Esophagus squamous epithelium (tissue), 4 donors: Measurements from ENCODE around the gene TRAK1.

ENCODE experiments used
- POLR2A ChIP-seq, 4 donors: fragments of 450-650 bp; IDR thresholded peaks; one replicate each; pipeline ENCODE4 v1.6.1; 2017; ENCODE audit warnings: antibody characterized with exemption in 4 of 4, mild to moderate bottlenecking in 4 of 4, moderate library complexity in 3 of 4
- TF ChIP-seq, protein P1 (sequence below), 6 experiments: fragments of 450-650 bp in 4 of 6; fragments of 200-600 bp in 2 of 6; sonication (generic) in 2 of 6; IDR thresholded peaks; one replicate each; pipeline ENCODE4 v1.5.1; 2016 to 2019; ENCODE audit warnings: antibody characterized with exemption in 6 of 6, mild to moderate bottlenecking in 4 of 6, moderate library complexity in 4 of 6

DNA sequence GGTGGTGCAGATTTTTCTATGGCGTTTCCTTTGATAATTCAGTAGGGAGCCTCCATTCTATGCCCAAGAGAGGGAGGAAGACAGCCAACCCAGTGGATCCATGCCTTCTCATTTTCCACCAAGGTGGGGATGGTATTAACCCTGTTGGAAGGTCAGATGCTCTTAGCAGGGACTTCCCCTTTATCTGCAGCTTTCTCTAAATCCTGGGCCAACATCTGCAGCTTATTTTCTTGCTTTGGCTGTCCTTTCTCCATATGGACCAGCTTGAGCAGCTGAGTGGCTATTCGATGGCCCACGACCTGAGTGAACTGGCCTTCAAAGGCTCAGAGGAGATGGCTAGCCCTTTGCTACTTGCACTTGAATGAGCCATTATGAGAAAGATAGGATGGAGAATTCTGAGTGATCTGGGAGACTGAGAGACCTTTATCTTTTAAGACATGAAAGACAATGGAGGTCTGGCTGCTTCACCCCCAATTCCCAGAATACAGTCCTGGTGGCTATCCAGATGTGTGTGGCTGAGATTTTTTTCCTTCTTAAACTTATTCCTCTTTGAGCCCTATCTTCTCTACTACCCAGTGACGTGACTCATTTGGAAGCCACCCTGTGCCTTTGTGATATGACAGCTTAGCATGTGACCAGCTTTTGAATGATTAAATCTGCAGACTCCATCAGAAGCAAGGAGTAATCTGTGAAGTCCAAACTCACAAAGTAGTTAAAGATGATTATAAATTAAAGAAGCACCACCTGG, 39.6 kb upstream of the TRAK1 start:
- TF ChIP-seq, protein P1, sequence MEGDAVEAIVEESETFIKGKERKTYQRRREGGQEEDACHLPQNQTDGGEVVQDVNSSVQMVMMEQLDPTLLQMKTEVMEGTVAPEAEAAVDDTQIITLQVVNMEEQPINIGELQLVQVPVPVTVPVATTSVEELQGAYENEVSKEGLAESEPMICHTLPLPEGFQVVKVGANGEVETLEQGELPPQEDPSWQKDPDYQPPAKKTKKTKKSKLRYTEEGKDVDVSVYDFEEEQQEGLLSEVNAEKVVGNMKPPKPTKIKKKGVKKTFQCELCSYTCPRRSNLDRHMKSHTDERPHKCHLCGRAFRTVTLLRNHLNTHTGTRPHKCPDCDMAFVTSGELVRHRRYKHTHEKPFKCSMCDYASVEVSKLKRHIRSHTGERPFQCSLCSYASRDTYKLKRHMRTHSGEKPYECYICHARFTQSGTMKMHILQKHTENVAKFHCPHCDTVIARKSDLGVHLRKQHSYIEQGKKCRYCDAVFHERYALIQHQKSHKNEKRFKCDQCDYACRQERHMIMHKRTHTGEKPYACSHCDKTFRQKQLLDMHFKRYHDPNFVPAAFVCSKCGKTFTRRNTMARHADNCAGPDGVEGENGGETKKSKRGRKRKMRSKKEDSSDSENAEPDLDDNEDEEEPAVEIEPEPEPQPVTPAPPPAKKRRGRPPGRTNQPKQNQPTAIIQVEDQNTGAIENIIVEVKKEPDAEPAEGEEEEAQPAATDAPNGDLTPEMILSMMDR (IDR thresholded peaks at IDR 0.05), result no peak
- TF ChIP-seq POLR2A (IDR thresholded peaks at IDR 0.05), result no peak
